Epithelial cell of proximal tubule (primary cell): ENCODE measurements around the gene MRPL38. TPM values are rescaled to one million over a fixed set of nuclear protein-coding genes. Genes with fewer than 3 reads are reported as not detected.
"Not testable (repeated sequence)": the region's sequence is repeated elsewhere in the genome, so short reads cannot be mapped to it uniquely, and the experiment has no call there.

Source experiments
- DNase-seq: peaks from one replicate; pipeline ENCODE4 v3.0.0-alpha.2; 2011; ENCODE audit warnings: low read depth
- H3K4me3 ChIP-seq: 2 replicates; pipeline ENCODE4 v1.5.1; 2011; ENCODE audit warnings: low read depth, mild to moderate bottlenecking, low read length
- total RNA-seq: library from RNA; depleted of rRNA; stranded (reverse); fragments of >200 nt; gene quantifications from 2 replicates; pipeline ENCODE4 v1.2.3, GENCODE V29; 2015
- TF ChIP-seq, protein P1 (sequence below): conservative IDR thresholded peaks from 2 replicates; pipeline ENCODE4 v1.5.1; 2012; ENCODE audit warnings: low read depth, mild to moderate bottlenecking, low read length

MRPL38 gene
- total RNA-seq, 1 donor from 2014 or later: 38.3 TPM

DNA sequence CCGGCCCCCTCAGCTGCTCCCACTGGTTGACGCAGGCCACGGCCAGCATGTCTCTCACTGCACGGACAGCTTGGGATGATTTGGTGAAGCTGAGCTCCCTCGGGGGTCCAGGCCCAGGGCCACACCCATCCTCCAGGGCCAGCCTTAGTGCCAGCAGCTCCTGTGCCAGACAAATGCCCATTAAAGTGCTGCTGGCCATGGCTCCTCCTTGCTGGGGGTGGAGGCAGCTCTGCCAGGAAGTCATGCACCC is 28.8 kb downstream of the MRPL38 start:
- TF ChIP-seq, protein P1, sequence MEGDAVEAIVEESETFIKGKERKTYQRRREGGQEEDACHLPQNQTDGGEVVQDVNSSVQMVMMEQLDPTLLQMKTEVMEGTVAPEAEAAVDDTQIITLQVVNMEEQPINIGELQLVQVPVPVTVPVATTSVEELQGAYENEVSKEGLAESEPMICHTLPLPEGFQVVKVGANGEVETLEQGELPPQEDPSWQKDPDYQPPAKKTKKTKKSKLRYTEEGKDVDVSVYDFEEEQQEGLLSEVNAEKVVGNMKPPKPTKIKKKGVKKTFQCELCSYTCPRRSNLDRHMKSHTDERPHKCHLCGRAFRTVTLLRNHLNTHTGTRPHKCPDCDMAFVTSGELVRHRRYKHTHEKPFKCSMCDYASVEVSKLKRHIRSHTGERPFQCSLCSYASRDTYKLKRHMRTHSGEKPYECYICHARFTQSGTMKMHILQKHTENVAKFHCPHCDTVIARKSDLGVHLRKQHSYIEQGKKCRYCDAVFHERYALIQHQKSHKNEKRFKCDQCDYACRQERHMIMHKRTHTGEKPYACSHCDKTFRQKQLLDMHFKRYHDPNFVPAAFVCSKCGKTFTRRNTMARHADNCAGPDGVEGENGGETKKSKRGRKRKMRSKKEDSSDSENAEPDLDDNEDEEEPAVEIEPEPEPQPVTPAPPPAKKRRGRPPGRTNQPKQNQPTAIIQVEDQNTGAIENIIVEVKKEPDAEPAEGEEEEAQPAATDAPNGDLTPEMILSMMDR: no peak
- peak overlapping the region; percentile 66 for H3K4me3 ChIP-seq
- DNase-seq: no peak

DNA sequence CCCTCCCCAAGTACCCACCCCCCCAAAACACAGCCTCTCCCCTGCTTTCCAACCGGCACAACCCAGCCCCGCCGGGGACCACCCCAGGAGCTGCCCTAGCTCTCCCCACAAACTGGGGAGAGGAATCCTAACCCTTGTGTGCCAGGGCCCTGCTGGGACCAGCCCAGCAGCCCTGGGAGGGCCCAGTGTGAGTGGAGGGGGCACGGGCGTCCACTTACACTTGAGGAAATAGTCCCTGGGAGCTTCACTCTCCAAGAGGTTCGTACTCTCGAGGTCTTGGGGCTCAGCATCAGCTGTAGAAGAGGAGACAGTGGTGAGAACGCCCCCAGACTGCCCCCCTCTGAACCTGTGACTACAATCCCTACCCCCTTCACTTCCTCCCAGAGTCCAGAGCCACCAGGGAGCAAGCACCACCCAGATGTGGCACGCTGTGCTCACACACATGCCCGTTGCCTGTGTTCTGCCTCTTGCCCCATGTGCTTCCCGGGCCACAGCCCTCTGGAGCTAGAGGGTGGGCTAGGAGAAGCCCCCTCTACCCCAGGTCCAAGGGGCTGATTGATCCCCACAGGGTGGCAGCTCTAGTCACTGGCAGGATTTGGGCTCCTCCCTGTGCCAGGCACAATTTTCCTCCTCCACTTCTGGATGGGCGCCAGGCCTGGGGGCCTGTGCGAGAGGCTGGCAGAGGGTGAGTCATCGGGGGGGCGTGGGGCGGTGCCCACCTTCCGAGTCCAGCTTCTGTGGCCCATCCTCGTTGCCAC is 29.3 kb downstream of the MRPL38 start:
- peak overlapping the region; percentile 66 for H3K4me3 ChIP-seq
- no peak for DNase-seq
- TF ChIP-seq, protein P1: no peak

DNA sequence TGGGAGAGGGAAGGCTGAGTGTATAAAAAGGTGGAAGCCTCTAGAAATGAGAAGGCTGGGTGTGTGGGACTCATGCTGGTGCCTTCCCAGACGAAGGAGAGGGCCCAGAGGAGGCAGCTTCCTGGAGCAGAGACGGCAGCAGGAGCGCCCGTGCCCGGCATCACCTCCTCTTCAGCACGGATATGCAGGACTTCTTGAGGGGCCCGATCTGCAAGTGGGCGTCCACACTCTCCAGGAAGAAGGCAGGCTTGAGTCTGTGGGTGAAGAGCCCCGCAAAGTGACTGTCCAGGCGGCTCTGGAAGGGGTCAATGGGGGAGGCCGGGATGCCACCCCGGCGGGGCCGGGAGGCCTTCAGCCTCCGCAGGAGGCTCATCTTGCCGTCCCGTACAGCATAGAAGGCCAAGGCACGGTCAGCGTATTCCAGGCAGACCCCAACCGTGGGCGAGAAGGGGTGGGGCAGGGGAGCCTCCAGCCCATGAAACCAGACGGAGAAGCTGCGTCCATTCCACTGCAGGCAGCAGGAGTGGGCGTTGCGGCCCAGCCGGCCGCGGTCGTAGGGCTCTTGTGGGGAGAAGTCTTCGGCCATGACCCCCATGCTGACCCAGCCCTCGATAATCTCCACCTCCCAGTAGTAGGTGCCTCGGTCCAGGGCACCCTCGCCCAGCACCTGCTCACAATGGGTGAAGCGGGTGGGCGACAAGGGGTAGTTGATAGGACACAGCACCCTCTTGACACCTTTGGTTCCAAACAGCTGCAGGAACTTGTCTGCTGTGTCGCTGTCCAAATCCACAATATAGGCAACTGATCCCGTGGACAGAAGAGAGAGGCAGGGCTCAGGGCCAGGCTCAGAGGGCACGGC is 30.1 kb downstream of the MRPL38 start:
- DNase-seq: no peak
- H3K4me3 ChIP-seq: no peak overlapping the region
- TF ChIP-seq, protein P1: no peak

DNA sequence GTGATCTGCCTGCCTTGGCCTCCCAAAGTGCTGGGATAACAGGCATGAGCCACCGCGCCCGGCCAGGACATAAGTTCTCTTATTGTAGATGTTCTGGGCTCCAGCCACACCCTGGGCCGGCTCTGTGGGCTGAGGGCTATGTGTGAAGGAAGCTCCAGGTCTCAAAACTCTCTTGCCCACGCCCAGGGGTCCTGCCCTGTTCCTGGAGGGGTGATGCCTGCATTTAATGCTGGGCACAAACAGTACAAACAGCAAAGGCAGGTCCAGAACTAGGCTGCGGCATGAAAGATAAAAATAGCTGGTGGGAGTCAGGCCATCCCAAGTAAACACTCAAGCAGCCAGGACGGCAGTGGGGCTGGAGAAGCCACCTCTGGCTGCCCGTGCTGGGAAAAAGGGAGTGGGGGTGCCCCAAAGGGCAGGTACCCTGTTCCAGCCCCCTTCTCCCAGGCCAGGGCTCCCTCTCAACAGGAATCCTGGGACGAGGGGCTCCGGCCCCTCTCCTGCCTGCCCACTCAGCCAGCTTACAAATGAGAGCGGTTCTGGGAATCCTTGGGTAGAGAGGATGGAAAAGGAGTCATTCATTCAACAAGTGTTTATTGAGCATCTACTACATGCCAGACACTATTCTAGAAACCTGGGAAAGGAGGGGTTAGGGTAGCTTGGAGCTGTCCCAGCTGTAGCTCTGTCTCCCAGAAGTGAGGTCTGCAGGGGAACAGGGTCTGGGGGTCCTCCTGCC is 30.9 kb downstream of the MRPL38 start:
- H3K4me3 ChIP-seq: no peak overlapping the region
- no peak for DNase-seq
- TF ChIP-seq, protein P1: no peak

DNA sequence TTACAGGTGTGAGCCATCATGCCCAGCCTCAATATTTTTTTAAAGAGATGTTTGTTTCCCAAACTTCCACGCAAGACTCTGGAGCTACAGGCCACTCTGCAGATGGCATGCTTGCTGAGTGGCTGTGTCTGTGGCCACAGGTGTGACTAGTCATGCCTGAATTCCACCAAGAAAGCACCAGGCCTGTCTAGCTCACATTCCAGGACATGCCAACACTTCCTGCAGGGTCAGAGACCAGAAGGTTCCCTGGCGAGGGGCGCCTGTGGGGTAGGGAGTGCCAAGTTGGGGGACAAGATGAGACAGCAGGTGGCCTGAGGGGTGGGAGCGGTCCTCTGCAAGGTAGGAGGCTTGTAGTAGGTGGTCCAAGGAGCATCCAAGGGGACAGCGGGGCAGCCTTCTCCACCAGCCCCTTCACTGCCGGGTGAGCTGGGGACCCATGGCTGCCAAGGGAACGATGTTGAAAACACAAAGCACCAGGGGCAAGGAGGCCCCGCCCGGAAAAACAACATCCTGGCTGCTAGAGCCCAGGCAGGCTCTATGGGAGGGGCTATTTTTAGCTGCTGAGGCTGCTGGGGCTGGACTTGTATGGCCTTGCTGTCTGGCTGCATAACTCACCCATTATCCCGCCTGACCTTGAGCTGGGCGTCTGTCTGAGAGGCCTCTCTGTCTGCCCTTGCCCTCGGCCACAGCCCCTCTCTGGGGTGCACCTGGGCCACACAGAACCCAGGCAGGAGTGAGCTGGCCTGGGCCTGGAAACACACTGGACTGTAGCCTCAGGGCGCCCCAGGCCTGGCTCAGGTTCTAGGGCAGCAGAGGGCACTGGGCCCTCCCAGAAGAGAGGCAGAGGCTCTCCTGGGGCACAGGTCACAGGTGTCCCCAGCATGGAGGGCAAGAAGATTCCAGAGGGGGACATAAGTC is 32.0 kb downstream of the MRPL38 start:
- TF ChIP-seq, protein P1: no peak
- no peak overlapping the region for H3K4me3 ChIP-seq
- DNase-seq: no peak

DNA sequence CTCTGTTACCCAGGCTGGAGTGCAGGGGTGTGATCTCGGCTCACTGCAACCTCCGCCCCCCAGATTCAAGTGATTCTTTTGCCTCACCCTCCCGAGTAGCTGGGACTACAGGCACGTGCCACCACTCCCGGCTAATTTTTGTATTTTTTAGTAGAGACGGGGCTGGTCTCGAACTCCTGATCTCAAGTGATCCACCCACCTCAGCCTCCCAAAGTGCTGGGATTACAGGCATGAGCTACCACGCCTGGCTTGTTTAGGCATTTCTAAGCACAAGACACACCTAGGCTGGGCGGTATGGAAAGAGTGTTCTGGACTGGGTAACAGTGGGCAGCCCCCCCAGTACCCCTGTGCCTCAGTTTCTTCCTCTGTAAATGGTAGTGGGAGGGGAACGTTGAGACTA is 34.5 kb downstream of the MRPL38 start:
- not testable (repeated sequence) for H3K4me3 ChIP-seq, DNase-seq
